ENCODE results near the gene TSPYL2.

The TSPYL2 gene

GRCh38 chrX:53081925-53082772, at the start of gene TSPYL2:
TSS of gene TSPYL2 (plus strand) at chrX:53082367. CDS start at chrX:53082499, 132 bp downstream.
- DNase-seq = peak; percentile 88

GRCh38 chrX:53036149-53036548, 46.0 kb upstream of the TSPYL2 start:
- DNase-seq = no peak

- DNase-seq = no peak
Measured at GRCh38 chrX:53039236-53039635, 42.9 kb upstream of the TSPYL2 start.

- peak; percentile 31 for DNase-seq
Measured at GRCh38 chrX:53044995-53045394, 37.2 kb upstream of the TSPYL2 start.

- no peak for DNase-seq
Measured at GRCh38 chrX:53047228-53047627, 34.9 kb upstream of the TSPYL2 start.

GRCh38 chrX:53048169-53049126, 33.7 kb upstream of the TSPYL2 start, which contains the start of gene GPR173:
TSS of gene GPR173 (plus strand) at chrX:53048789. CDS start at chrX:53076622, 27,833 bp downstream.
- DNase-seq = no peak

- DNase-seq = no peak
Measured at GRCh38 chrX:53049127-53049517, 33.0 kb upstream of the TSPYL2 start.

- DNase-seq = no peak
Measured at GRCh38 chrX:53050841-53051240, 31.3 kb upstream of the TSPYL2 start.

GRCh38 chrX:53055244-53055849, 26.8 kb upstream of the TSPYL2 start:
- DNase-seq = no peak

- DNase-seq = no peak
Measured at GRCh38 chrX:53056292-53056691, 25.9 kb upstream of the TSPYL2 start.

GRCh38 chrX:53065104-53065503, 17.1 kb upstream of the TSPYL2 start:
- no peak for DNase-seq

- no peak for DNase-seq
Measured at GRCh38 chrX:53071064-53071463, 11.1 kb upstream of the TSPYL2 start.

GRCh38 chrX:53071604-53072417, 10.4 kb upstream of the TSPYL2 start:
- peak; percentile 12 for DNase-seq

- no peak for DNase-seq
Measured at GRCh38 chrX:53072418-53073114, 9.6 kb upstream of the TSPYL2 start.

GRCh38 chrX:53073115-53073586, 9.0 kb upstream of the TSPYL2 start:
- DNase-seq = no peak

GRCh38 chrX:53075011-53075410, 7.2 kb upstream of the TSPYL2 start:
- DNase-seq = no peak

- DNase-seq = no peak
Measured at GRCh38 chrX:53076671-53077070, 5.5 kb upstream of the TSPYL2 start.

- no peak for DNase-seq
Measured at GRCh38 chrX:53077207-53078197, 4.7 kb upstream of the TSPYL2 start.

- no peak for DNase-seq
Measured at GRCh38 chrX:53078943-53079342, 3.2 kb upstream of the TSPYL2 start.

All from NCI-H1436 treated with DMSO at 0.1 percent for 48 hours (cell line).